SW 1271 (cell line): Measurements from ENCODE around the gene CYB5D1.

Experiments
- DNase-seq, 2 experiments: peaks; one replicate each; lab custom pipeline; 2025; lab: John Stamatoyannopoulos, UW

CYB5D1 gene

DNA sequence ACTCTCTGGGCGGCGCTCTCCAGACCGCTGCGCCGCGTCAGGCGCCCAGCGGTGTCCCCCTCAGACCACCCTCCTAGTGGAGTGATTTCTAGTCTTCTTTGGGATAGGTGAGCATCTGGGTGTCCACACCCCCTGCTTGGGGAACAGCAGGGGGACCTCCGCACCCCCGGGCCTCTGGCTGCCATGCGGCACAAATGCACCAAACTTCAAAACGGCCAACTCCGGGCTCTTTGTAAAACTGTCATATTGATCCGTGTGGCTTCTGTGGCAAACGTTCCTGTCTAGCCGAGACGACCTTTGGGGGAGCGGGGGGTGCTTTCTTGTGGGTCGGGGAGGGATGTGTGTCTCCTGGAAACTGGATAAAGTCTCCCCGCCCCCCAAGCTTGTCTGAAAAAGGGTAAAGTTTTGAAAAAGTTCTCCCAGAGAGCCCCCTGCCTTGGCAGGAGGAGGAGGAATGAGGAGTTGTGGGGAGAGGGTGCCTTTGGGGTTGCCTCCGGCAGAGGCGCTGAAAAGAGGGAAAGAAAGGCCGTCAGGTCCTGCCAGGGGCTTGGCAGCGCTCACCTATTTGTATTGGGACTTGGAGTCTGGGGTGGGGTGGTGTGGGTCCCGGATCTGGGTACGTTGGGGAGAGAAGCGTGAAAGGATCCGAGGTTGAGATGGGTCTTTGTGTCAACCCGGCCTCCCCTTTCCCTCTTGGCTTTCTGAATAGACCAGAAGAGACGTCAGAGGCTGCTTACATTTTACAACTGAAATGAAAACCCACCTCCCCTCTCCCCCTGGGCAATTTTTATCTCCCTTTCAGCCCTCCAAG lies 28.6 kb downstream of the CYB5D1 start:
- DNase-seq = peak in 1 of 2 experiments; percentile 62

GRCh38 chr17:7887038-7887481 lies 29.3 kb downstream of the CYB5D1 start:
- DNase-seq = no peak

DNA sequence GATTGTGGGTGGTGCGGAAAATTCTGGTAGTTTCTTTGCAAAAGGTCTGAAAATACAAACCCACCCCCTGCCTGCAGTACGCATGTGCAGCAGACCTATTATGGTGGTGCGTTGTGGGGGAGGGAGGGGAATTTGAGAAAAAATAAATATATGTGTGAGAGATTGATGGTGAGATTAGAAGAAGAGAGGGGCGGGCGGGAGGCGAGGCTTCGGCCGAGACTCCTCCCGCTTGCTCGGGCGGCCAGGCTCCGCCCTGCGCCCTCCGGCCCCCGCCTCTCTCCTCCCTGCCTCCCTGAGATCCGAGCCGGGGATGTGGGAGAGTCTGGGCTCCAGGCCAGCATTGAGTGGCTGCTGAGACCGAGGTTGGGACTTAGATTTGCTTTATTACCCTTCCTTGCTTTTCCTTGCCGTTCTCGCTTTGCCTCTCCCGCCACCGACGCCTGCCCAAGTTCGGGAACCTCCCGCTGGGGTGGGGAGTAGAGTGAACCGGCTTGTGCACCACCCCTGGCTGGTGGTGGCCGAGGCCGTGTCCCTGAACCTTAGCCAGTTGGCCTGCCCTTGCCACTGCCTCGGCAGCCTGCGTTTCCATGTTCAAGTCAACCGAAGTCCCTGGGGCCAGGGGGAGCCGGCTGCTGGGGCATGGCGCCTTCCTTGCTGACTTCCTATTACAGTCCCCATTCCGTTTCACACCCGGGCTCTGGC lies 29.8 kb downstream of the CYB5D1 start:
- DNase-seq = peak; percentile 78 to 94

- DNase-seq = no peak
Measured at GRCh38 chr17:7888184-7888920, 30.5 kb downstream of the CYB5D1 start, which contains the start of gene CHD3. TSS of gene CHD3 (plus strand) at chr17:7888789. CDS start at chr17:7889001, 212 bp downstream.

GRCh38 chr17:7889166-7889955 lies 31.6 kb downstream of the CYB5D1 start:
- DNase-seq = peak; percentile 80 to 82

DNA sequence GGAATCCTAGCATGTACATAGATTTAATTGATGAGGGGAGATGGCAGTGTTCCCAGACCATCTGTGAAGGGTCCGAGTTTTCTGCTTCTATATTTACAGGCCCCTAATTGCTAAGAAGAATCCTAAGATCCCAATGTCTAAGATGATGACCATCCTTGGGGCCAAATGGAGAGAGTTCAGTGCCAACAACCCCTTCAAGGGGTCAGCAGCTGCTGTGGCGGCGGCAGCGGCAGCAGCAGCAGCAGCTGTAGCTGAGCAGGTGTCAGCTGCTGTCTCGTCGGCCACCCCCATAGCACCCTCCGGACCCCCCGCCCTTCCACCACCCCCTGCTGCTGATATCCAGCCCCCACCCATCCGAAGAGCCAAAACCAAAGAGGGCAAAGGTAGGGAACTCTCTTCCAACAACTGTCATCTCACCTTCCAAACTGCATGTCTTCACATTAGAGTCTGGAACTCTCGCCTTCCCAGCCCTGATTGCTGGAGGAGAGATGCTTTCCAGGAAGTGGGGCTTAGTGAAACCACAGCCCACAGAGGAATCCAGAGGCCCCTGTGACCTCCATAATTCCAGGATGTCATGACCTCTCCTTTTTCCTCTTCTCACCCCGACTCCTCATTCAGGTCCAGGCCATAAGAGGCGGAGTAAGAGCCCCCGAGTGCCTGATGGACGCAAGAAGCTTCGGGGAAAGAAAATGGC lies 35.5 kb downstream of the CYB5D1 start:
- no peak for DNase-seq

DNA sequence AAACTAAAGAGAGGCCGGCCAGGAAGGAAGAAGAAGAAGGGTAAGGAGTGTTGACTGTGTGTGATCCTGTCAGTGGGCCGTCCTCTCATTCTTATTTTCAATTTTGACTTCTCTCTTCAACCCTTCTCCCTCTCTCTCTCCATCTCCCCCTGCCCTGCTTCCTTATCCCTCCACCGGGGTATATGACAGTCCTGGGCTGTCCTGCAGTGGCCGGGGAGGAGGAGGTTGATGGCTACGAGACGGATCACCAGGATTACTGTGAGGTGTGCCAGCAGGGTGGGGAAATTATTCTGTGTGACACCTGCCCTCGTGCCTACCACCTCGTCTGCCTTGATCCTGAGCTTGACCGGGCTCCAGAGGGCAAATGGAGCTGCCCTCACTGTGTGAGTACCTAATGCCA lies 36.4 kb downstream of the CYB5D1 start:
- no peak for DNase-seq

DNA sequence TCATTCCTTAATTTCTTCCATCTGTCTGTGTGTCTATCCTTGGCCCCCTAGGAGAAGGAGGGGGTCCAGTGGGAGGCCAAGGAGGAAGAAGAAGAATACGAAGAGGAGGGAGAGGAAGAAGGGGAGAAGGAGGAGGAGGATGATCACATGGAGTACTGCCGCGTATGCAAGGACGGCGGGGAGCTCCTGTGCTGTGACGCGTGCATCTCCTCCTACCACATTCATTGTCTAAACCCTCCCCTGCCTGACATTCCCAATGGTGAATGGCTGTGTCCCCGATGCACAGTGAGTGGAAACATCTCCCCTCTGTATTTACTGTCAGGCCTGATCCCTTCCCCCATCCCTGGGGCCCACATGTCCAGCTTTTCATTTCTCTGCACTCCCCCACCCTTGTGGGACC lies 37.1 kb downstream of the CYB5D1 start:
- no peak for DNase-seq

- no peak for DNase-seq
Measured at GRCh38 chr17:7897090-7897489, 39.3 kb downstream of the CYB5D1 start.

- peak in 1 of 2 experiments; percentile 46 for DNase-seq
Measured at GRCh38 chr17:7897773-7898172, 40.0 kb downstream of the CYB5D1 start.

DNA sequence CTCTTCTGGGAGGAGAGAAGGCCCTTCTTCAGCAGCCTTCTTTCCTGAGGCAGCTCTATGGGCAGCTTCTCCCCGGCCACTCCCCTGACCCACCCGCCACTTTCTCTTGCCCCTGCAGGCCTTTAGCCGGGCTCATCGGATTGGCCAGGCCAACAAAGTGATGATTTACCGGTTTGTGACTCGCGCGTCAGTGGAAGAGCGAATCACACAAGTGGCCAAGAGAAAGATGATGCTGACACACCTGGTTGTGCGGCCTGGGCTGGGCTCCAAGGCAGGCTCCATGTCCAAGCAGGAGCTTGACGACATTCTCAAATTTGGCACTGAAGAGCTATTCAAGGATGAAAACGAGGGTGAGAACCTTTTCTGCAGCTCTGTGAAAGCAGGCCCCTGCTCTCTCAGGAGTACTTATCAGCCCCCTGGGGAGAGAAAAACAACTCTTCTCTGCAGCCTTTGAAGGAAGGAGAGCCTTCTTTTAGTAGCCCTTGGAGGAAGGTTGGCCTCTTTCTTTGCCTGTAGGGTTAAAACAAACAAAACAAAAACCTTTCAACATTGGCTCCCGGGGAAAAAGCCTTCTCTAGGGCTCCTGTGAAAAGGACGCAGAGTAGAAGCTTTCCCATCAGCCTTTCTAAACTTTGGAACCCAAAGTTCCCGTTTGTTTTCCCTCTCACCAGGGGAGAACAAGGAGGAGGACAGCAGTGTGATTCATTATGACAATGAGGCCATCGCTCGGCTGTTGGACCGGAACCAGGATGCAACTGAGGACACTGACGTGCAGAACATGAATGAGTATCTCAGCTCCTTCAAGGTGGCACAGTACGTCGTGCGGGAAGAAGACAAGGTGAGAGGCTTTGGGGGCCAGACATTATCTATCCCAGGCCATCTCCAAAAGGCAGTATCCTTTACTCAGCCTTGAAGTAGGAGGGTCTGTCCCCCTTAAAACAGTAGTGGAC lies 45.6 kb downstream of the CYB5D1 start:
- no peak for DNase-seq

DNA sequence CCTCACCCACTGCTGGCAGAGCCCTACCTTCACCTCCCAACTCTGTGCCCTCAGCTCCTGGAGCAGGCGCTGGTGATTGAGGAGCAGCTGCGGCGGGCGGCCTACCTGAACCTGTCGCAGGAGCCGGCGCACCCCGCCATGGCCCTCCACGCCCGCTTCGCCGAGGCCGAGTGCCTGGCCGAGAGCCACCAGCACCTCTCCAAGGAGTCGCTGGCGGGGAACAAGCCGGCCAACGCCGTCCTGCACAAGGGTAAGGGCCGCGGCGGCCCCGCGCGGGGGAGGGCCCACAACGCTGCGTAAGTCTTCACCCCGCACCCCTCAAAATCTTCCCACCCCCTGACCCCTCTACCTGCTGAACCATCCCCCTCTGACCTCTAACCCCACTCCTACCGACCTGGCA lies 51.3 kb downstream of the CYB5D1 start:
- DNase-seq = no peak

GRCh38 chr17:7910281-7910680 lies 52.5 kb downstream of the CYB5D1 start:
- no peak for DNase-seq

DNA sequence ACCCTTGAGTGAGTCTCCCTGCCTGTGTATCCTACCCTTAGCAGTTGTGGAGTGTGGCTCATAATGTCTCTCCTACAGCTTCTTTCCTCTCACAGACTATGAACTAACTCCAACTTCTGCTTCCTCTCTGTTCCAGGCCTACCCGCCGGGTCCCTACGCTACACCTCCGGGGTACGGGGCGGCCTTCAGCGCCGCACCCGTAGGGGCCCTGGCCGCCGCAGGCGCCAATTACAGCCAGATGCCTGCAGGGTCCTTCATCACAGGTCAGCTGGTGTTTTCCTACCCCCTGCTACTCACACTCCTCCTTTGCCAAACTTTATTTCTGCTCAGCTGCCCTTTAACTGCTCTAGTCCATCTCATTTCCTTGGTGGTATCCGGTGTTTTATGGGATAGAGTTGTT lies 52.9 kb downstream of the CYB5D1 start:
- DNase-seq = no peak

GRCh38 chr17:7911116-7911515 lies 53.3 kb downstream of the CYB5D1 start:
- DNase-seq = no peak
